ENCODE data around the gene SCAP.
"Not testable (repeated sequence)": the region's sequence is repeated elsewhere in the genome, so short reads cannot be mapped to it uniquely, and the experiment has no call there.

SCAP gene

DNA sequence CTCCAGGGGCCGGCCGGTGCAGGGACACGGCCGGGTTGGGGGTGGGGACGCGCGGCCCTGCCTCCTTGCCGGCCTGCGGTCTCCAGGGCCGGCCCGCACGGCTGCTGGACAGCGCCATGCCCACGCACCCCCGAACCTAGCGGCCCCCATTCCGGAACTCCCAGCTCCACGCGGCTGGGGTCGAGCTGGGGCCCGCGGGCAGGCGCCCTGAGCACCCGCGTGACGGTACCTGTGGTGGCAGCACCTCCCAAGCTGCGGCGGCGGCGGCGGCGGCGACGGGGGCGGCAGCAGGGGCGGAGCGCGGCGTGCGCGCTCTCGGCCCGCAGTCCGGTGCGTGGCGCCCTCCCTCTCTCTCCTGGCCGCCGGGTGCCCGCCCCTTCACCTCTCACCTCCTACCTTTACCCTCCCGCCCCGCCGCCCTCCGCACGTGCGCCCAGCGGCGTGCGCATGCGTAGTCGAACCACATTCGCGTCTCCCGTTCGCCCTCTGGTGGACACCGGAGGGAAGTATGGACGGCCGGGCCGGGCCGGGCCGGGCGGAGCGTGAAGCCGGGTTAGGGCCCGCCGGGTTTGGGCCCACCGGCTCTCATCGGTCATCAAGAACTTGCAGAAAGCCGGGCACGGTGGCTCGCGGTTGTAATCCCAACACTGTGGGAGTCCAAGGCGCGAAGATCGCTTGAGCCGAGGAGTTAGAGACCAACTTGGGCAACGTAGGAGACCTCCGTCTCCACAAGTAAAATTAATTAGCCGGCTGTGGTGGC lies at the start of gene SCAP:
SCAP (minus strand) TSS at position 372 of the 760 bp plus-strand sequence. CDS start 32,948 bp downstream, outside the sequence.
- DNase-seq (ENCODE audit: extremely low spot score, insufficient read length, low read depth), result peak; percentile 92
- peak; percentile 86 for FAIRE-seq

DNA sequence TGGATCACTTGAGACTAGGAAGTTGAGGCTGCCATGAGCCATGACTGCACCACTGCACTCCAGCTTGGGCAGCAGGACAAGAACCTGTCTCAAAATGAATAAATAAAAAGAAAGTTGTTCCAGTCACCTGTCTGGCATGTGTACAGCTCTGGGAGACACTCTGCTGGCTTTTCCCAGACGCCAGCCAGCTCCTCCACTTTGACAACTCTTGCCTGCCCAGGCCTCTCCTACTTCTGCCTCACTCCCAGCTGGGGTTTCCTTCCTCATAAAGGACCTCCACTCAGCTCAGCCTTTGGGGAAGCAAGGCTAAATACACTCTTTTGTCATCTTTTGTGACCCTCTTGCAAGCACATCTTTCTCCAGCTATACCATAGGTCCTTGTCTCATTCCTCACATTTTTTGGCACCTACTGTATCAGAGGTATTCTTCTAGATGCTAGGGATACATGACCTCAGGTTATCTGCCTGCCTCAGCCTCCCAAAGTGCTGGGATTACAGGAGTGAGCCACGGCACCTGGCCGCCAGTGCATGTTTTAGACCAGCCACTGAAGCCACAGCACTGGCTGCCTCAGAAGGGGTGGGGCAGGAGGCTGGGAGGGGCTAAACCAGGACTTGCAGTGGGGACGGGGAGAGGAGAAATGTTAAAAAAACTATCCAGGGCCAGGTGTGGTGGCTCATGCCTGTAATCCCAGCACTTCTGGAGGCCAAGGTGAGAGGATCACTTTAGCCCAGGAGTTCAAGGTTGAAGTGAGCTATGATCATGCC lies 47.8 kb upstream of the SCAP start:
- FAIRE-seq (no peak), DNase-seq (ENCODE audit: extremely low spot score, insufficient read length, low read depth) (no peak)

DNA sequence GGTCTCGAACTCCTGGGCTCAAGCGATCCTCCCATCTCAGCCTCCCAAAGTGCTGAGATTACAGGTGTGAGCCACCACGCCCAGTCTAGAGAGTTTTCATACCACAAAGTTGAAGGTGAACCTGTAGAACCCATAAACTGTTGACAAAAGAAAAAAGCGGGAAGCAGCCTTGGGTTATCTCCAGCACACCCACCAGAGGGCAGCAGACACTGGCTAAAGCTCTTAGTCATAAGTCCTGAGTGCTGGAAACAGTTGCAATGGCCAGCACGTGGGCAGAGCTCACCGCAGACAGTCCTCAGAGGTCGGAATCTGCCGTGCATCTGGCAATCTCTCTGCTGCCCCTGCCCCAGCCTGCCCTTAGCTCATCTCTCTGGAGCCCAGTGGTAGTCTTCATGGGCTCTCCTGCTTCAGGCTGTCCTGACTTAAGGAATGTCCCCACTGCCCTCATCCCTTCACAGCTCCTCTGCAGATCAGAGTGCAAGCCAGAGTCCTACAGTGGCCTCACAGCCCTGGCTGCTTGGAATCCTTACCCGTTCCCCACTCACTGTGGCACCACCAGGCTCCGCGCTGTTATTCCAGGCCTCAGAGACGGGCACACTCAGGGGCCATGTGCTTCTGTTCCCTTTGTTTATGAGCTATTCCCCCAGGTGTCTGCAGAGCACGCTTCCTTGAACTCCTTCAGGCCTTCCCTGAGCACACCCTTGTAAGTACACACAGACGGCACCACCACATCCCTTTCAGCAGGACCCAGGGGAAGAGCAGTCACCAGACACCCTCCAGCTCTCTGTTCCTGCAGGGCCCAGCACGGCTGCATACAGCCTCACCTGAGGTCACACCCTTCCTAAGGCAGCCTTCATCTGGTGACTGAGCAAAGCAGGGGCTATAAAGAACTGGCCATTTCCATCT lies 46.6 kb upstream of the SCAP start:
- DNase-seq (ENCODE audit: extremely low spot score, insufficient read length, low read depth) (peak; percentile 69), FAIRE-seq (peak; percentile 91)

DNA sequence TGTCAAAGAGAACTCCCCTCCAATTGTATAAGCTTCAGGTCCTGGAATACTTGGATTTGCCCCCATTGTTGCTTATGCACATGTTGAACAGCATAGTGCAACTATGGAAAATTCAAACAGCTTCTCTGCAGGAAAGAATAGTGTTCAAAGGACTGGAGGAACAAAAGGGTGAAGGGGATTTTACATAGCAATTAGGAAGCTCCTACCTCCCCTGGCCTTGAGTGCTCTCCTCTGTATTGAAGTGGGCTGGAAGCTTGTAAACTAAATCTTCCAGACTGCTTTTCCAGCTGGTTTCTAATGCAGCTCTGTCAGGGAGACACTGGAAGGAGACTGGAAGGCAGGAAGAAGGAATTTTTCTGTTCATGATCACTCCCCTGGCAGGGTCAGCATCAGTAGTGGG lies 45.0 kb upstream of the SCAP start:
- FAIRE-seq (no peak), DNase-seq (ENCODE audit: extremely low spot score, insufficient read length, low read depth) (no peak)

DNA sequence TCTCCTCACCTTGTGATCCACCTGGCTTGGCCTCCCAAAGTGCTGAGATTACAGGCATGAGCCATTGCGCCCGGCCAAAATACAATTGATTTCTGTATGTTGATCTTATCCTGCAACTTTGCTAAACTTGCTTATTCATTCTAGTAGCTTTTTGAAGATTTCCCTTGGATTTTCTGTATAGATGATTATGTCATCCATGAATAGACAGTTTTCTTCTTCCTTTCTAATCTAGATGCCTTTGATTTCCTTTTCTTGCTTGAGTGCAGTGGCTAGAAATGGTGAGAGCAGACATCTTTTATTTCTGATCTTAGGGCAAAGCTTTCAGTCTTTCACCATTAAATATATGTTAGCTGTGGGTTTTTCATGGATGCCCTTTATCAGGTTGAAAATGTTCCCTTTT lies 42.2 kb upstream of the SCAP start:
- FAIRE-seq, result no peak

DNA sequence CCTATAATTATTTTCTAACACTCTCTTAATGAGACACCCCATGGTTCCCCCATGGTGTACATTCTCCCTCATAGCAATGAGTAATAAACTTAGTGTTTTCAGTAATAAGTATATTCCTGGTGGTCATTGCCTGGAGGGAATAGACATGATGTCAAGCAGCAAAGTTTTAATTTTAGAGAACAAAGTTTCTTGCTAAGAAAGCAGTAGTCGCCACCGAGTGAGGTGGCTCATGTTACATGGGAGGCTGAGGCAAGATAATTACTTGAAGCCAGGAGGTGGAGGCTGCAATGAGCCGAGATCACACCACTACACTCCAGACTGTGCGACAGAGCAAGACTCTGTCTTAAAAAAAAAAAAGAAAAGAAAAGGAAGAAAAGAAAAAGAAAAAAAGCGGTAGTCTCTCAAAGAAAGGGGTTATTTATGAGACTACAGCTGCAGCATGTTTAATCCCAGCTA lies 40.2 kb upstream of the SCAP start:
- FAIRE-seq (no peak), DNase-seq (ENCODE audit: extremely low spot score, insufficient read length, low read depth) (no peak)

More for the DNA sequence above, 42.2 kb upstream of the SCAP start:
- no peak for DNase-seq (ENCODE audit: extremely low spot score, insufficient read length, low read depth)

DNA sequence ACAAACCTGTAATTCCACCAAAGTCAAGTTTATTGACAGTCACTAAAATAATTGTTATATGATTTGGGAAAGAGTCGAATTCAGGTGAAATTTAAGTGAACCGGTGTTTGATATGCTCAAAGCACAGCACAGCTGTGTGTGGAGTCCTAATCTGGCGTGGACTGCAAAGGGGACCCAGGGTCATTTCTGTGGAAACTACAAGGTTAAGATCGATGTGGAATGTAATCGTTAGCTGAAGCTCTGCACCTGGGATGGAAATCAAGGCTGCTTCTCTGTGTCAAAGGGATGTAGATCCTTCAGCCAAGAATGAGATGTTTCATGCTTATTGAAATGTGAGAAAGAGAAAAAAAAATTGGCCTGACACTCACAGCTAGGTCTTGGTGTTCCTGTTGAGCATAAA lies 39.4 kb upstream of the SCAP start:
- no peak for FAIRE-seq
- no peak for DNase-seq (ENCODE audit: extremely low spot score, insufficient read length, low read depth)

DNA sequence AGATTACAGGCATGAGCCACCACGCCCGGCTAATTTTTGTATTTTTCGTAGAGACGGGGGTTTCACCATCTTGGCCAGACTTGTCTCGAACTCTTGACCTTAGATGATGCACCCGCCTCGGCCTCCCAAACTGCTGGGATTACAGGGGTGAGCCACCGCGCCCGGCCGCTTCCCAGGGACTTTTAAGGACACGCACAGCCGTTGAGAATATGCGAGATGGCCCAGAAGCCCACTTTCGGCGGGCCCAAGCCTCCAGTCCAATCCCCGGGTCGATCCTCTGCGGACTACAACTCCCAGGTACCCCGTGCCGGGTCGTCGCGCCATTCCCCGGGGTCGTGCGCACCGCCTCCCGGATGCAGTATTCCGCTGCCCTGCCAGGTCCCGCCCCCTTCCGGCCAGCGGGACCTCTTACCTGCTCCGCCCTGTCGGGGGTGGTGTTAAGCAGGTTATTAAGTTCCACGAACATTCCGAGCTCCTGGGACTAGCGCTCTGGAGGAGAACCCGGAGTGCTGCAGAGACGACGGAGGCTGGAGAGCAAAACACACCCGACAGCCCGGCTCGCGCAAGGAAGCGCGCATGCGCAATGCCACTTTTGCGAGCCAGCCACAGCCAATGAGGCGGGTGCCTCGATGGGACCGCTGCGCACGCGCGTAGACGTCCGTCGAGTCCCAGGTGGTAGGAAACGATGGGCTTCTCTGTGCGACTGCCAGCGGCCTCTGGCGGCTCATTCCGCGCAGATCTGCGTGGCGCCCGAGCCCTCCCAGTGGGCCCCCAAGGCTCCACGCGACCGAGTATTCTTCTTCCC lies 37.6 kb upstream of the SCAP start, which contains the start of gene ELP6:
ELP6 (minus strand) TSS at position 588 of the 805 bp plus-strand sequence; CDS start at position 466, 122 bp downstream.
- DNase-seq (ENCODE audit: extremely low spot score, insufficient read length, low read depth), result peak; percentile 96
- FAIRE-seq, result peak; percentile 91

DNA sequence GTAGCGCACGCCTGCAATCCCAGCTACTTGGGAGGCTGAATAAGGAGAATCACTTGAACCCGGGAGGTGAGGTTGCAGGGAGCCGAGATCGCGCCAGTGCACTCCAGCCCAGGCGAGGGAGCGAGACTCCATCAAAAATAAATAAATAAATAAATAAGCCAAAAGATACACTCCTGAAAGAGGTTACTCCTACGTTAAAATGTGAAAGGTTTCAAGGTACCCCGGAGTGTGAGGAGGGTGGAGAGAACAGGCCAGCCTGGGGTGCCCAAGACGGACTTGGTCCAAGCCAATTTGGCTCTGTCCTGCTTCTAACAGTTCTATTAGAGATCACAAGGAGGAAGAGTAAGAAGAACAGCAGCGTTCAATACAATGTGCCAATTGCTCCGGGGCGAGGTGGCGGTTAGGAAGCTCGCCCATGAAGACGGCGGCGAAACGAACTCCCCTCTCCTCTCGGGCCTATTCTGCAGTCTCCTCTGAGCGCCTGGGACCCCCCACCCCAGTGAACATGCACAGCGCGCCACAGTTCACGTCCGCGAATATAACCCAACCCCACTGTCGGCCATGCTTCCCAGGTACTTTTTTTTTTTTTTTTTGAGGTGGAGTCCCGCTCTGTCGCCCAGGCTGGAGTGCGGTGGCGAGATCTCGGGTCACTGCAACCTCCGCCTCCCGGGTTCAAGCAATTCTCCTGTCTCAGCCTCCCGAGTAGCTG lies 36.8 kb upstream of the SCAP start:
- no peak for DNase-seq (ENCODE audit: extremely low spot score, insufficient read length, low read depth)
- no peak for FAIRE-seq

DNA sequence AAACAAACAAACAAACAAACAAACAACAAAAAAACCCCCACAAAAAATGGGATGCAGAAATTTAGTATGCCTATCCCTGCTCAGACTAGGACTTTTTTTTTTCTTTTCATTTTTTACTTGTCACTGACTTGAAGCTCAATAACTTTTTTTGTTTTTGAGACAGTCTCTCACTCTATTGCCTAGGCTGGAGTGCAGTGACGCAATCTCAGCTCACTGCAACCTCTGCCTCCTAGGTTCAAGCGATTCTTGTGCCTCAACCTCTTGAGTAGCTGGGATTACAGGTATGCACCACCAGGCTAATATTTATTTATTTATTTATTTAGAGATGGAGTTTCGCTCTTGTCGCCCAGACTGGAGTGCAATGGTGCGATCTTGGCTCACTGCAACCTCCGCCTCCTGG lies 29.5 kb upstream of the SCAP start:
- DNase-seq (ENCODE audit: extremely low spot score, insufficient read length, low read depth); FAIRE-seq: not testable (repeated sequence)

DNA sequence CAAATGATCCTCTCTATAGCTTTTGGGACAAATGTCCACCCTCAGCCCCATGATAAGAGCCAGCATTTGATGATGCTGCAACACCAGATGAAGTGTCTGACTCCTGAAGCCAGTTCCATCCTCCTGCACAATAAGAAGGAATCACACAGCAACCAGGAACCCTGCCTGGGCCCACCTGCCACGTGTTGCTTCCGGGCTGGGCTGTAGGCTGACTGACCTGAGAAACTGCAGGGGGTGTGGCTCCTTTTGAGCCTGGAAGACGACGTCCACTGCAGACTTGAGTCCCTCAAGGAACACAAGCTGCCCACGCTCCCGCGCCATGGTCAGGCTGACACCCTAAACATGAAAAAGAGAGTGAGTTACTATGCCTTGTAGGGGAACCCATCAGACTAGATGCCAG lies 28.4 kb upstream of the SCAP start:
- FAIRE-seq (no peak), DNase-seq (ENCODE audit: extremely low spot score, insufficient read length, low read depth) (no peak)

DNA sequence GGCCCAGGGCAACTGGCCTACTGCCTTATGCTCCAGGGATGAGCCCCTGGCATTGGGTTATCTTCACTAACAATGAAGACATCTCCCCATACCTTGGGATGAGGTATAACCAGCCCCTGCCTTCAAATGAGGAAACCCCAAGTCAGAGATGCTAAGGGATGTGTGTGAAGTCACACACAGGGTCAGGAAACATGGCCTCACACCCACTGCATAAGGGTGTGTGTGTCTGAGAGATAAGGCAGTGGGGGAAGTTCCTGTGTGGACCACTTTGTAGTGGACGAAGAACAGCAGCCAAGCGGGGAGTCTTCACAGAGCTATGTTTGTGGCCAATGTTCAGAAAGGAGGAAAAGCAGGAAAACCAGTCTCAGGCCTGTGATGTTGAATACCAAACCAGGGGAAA lies 27.3 kb upstream of the SCAP start:
- DNase-seq (ENCODE audit: extremely low spot score, insufficient read length, low read depth), result no peak
- FAIRE-seq, result no peak

DNA sequence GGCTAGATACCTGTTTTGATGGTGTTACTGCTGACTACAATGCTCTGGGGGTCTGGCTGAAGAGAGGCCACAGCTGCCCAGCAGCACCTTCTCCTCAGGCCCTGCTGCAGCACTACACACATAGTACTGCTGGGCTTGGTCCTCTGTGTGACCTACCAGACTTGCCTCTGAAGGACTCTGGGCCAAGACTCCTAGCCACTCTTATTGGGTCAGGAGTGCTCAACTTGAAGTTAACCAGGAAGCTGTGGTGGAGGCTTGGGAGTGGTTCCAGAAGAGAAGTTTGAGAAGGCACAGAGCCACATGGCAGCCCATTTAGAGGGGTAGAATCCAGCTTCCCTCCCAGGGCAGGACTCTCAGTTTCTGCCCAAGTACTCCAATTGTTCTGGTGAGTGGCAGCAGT lies 21.2 kb upstream of the SCAP start:
- FAIRE-seq (no peak), DNase-seq (ENCODE audit: extremely low spot score, insufficient read length, low read depth) (no peak)

DNA sequence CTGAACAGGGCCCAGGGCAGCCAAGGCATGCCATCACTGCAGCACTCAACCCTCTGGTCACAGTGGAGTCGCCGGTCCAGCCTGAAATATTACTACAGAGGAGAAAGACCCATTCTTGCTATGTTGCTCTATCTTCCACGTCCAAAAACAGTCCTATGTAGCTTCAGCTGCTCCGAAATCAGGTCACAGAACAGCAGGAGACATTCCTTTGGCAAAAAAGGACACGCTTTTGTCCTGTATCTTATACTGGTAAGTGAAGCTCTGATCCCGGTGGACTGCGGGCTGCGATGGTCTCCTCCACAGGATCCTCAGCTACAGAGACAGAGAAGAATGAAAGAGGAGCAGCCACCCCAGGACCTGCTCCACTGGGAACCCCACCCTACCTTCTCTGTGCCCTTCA lies 20.1 kb upstream of the SCAP start:
- DNase-seq (ENCODE audit: extremely low spot score, insufficient read length, low read depth) (no peak), FAIRE-seq (no peak)

DNA sequence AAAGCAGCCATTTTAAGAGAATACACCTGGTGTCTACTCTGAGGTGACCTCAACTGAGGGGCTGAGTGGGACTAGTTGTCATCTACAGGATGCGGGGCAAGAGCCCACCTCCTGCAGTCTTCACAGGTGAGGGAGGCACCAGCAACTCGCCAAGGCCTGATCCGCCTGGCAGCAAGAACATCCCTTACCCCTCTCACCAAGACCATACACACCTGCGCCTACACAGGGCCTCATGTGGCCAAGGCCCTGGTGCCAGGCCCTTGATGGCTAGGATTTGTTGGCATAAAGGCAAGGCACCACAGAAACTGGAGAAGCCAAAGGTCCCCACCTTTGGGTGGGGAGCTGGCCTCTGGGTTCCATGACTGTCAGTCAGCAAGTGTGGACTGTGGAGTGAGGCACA lies 19.4 kb upstream of the SCAP start:
- FAIRE-seq, result no peak
- no peak for DNase-seq (ENCODE audit: extremely low spot score, insufficient read length, low read depth)

DNA sequence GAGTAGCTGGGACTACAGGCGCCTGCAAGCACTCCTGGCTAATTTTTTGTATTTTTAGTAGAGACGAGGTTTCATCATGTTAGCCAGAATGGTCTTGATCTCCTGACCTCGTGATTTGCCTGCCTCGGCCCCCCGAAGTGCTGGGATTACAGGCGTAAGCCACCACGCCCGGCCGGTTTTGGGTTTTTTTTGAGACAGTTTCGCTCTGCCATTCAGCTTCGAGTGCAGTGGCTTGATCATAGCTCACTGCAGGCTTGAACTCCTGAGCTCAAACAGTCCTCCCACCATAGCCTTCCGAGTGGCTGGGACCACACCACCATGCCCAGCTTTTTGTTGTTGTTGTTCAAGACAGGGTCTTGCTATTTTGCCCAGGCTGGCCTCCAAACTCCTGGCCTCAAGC lies 16.0 kb upstream of the SCAP start:
- DNase-seq (ENCODE audit: extremely low spot score, insufficient read length, low read depth) (no peak), FAIRE-seq (peak; percentile 66)

DNA sequence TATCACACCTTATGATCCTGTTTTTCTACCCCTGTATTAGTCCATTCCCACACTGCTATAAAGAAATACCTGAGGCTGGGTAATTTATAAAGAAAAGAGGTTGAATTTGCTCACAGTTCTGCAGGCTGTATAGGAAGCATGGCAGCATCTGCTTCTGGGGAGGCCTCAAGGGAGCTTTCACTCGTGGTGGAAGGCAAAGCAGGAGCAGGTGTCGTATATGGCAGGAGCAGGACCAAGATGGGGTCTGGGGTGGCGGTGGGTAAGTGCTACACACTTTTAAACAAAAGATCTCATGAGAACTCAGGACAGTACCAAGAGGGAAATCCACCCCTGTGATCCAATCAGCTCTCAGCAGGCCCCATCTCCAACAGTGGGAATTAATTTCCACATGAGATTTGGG lies 15.4 kb upstream of the SCAP start:
- FAIRE-seq (peak; percentile 24), DNase-seq (ENCODE audit: extremely low spot score, insufficient read length, low read depth) (no peak)

DNA sequence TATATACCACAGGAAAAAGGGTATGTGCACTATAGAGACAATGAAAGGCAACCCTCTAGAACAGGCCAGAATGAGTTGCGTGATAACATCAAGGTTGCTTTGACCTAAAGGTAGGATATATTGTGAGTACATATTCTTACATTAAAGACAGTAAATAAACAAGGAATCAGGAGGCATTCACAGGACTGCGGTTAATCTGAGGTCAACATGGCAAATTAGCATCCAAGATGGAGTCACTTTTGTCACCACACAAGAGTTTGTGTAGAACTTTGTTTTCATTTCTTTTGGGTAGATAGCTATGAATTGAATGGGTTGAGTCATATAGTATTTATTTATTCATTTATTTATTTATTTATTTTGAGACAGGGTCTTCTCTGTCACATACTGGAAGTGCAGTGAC lies 11.5 kb upstream of the SCAP start:
- no peak for FAIRE-seq
- no peak for DNase-seq (ENCODE audit: extremely low spot score, insufficient read length, low read depth)

DNA sequence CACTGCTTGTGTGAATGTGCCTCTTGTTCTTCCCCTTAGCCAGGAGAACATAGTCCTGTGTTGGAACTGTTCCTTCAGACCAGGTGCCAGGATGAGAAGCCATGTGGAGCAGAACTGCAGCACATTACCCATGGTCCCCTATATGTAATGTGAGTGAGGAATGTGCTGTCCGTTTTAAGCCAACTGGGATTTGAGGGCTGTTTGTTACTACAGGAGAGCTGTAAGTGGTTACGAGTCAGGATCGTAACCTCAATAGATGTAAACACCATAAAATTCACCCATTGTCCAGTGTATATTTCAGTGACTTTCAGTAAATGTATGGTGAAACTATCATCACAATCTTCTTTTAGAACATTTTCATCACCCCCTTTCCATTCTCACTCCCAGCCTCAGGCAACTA lies 10.1 kb upstream of the SCAP start:
- DNase-seq (ENCODE audit: extremely low spot score, insufficient read length, low read depth) (no peak), FAIRE-seq (no peak)
